ENCODE measurements around the gene P3H2.

P3H2 gene

DNA sequence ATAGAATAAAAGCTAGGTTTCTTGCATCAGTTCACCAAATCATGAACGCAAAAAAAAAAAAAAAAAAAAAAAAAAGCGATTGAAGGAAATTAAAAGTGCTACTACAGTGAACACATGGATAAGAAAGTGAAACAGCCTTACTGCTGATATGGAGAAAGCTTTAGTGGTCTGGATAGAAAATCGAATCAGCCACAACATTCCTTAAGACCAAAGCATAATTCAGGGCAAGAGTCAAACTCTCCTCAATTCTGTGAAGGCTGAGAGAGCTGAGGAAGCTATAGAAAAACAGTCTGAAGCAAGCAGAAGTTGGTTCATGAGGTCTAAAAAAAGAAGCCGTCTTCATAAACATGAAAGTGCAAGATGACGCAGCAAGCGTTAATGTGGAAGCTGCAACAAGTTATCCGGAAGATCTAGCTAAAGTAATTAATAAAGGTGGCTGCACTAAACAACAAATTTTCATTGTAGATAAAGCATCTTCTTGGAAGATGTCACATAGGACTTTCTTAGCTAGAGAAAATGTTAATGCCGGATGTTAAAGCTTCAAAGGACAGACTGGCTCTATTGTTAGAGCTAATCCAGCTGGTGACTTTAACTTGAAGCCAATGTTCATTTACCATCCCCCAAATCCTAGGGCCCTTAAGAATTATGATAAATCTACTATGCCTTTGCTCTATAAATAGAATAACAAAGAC lies 19.2 kb downstream of the P3H2 start:
- H3K36me3 ChIP-seq (ENCODE audit: insufficient read depth, low read length), result no peaks in the 10 kb centered on the region
- H3K9ac ChIP-seq (ENCODE audit: insufficient read length), result no peak overlapping the region
- H3K27ac ChIP-seq, result peak overlapping the region; percentile 33
- no peak for TF ChIP-seq EZH2 (IDR thresholded peaks at IDR 0.05)
- no peak for TF ChIP-seq POLR2AphosphoS5 (IDR thresholded peaks at IDR 0.05; ENCODE audit: borderline replicate concordance, low read depth, low read length)
- TF ChIP-seq FOXP2 (optimal IDR thresholded peaks at IDR 0.05; ENCODE audit: control extremely low read depth, extremely low read length, insufficient read depth), result no peak
- H3K4me3 ChIP-seq, result no peak overlapping the region
- no peak for DNase-seq (ENCODE audit: low read depth, low spot score)
- no peaks in the 10 kb centered on the region for H3K9me3 ChIP-seq (ENCODE audit: low read depth, low read length)

DNA sequence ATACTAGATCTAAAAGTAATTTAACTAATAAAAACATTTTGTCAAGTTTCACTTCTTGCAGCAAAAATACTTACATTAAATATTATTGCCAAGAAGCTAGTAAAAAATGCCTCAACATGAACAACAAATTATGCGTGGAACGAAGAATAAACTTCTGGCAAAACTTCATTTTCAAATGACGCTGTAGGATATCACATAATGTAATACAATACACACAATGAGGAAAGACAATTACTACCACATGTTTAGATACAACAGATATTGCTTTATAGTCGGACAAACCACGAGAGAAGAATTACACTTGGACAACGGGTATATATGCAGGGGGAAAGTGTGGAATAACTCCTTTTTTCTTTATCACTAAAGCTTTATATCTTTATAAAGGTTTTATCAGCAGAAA lies 21.6 kb downstream of the P3H2 start:
- TF ChIP-seq FOXP2 (optimal IDR thresholded peaks at IDR 0.05; ENCODE audit: control extremely low read depth, extremely low read length, insufficient read depth) (no peak), POLR2AphosphoS5 (IDR thresholded peaks at IDR 0.05; ENCODE audit: borderline replicate concordance, low read depth, low read length) (no peak), EZH2 (IDR thresholded peaks at IDR 0.05) (no peak)

DNA sequence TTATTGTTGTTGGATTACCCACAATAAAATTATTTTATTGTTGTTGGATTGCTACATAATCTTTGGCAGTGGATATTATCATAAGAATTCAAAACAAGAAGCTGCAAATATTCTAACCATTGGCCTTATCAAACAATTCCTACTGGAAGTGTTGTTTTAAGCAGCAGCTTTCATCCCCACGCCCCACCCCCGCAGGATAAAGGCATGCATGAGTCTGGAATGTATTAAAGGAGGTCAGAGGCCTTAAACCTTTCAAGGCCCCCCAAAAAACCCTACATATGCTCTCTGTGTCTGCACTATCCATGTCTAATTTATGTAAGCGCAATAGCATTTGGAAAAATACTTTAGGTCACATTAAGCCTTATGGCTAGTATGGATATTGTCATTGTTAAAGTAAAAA lies 23.1 kb downstream of the P3H2 start:
- Histone ChIP-seq H3K4me3 (no peak overlapping the region), H3K9ac (ENCODE audit: insufficient read length) (no peak overlapping the region), H3K36me3 (ENCODE audit: insufficient read depth, low read length) (no peaks in the 10 kb centered on the region), H3K27ac (no peak overlapping the region), H3K9me3 (ENCODE audit: low read depth, low read length) (no peaks in the 10 kb centered on the region)
- no peak for DNase-seq (ENCODE audit: low read depth, low spot score)
- TF ChIP-seq FOXP2 (optimal IDR thresholded peaks at IDR 0.05; ENCODE audit: control extremely low read depth, extremely low read length, insufficient read depth), result no peak
- TF ChIP-seq EZH2 (IDR thresholded peaks at IDR 0.05), result no peak
- no peak for TF ChIP-seq POLR2AphosphoS5 (IDR thresholded peaks at IDR 0.05; ENCODE audit: borderline replicate concordance, low read depth, low read length)

More for the DNA sequence above, 21.6 kb downstream of the P3H2 start:
- H3K36me3 ChIP-seq (ENCODE audit: insufficient read depth, low read length), result no peaks in the 10 kb centered on the region
- H3K9ac ChIP-seq (ENCODE audit: insufficient read length), result peak overlapping the region; percentile 38
- H3K27ac ChIP-seq, result peak overlapping the region; percentile 66
- H3K9me3 ChIP-seq (ENCODE audit: low read depth, low read length), result no peaks in the 10 kb centered on the region
- no peak for DNase-seq (ENCODE audit: low read depth, low spot score)
- peak overlapping the region; percentile 53 for H3K4me3 ChIP-seq

DNA sequence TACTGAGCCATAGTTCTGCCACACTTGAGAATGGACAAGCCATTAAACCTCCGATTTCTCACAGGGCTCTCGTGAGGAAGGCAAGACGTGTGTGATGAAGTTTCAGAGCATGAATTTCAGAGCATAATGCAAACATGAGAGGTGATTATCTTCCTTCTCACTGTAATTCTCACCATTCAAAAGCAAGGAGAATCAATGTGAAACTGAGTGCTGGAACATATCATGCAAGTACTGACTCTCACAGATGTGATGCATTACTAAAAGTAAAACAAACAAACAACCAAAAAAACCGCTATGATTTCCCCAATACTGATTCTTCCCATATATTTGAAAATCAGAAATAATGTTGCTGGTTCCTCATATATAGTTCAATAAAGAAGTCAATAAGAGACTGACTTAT lies 23.7 kb downstream of the P3H2 start:
- Histone ChIP-seq H3K36me3 (ENCODE audit: insufficient read depth, low read length) (no peaks in the 10 kb centered on the region), H3K4me3 (no peak overlapping the region)
- TF ChIP-seq EZH2 (IDR thresholded peaks at IDR 0.05), result no peak
- TF ChIP-seq POLR2AphosphoS5 (IDR thresholded peaks at IDR 0.05; ENCODE audit: borderline replicate concordance, low read depth, low read length), result no peak
- no peak for TF ChIP-seq FOXP2 (optimal IDR thresholded peaks at IDR 0.05; ENCODE audit: control extremely low read depth, extremely low read length, insufficient read depth)

DNA sequence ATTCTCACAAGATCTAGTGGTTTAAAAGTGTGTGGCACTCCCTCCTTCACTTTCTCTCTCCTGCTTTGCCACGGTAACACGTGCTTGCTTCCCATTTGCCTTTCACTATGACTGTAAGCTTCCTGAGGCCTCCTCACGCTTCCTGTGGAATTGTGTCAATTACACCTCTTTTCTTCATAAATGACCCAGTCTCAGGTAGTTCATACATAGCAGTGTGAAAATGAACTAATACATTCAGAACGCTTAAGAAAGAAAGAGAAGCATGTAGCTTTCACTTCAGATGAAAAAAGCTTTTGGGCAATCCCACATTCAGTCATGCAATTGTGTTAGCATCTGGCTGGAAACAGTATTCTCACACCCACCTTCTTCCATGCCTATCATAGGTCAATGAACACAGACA lies 24.4 kb downstream of the P3H2 start:
- TF ChIP-seq EZH2 (IDR thresholded peaks at IDR 0.05) (no peak), FOXP2 (optimal IDR thresholded peaks at IDR 0.05; ENCODE audit: control extremely low read depth, extremely low read length, insufficient read depth) (no peak), POLR2AphosphoS5 (IDR thresholded peaks at IDR 0.05; ENCODE audit: borderline replicate concordance, low read depth, low read length) (no peak)

More for the DNA sequence above, 23.7 kb downstream of the P3H2 start:
- peak overlapping the region; percentile 26; the same call in 1 of the 2 replicates for H3K27ac ChIP-seq
- no peaks in the 10 kb centered on the region for H3K9me3 ChIP-seq (ENCODE audit: low read depth, low read length)
- no peak for DNase-seq (ENCODE audit: low read depth, low spot score)
- H3K9ac ChIP-seq (ENCODE audit: insufficient read length), result no peak overlapping the region

DNA sequence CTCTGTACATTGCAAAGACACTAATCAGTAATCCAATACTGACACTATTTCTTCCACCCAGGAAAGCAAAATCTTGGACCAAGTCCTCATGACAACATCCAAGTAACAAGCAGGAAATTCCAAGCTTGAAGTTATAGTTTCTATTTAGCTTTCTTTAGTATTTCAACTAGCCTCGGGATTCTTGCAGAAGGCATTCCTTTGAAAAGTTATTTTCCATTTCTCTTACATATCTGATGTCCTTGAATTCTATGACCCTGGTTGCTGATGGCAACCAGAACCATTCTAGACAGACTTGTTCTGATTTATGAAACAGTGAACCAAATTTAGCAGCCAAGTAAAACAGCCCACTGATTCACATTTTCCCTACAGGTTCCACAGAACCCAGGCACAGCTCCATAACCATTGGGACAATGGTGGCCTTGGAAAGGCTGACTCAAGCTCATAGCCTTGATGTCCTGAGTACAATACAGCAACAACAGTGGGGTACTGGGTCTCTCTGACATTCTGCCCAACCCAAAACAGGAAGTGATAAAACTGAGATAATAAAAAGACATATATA lies 26.5 kb downstream of the P3H2 start:
- no peaks in the 10 kb centered on the region for H3K36me3 ChIP-seq (ENCODE audit: insufficient read depth, low read length)
- no peak for DNase-seq (ENCODE audit: low read depth, low spot score)
- TF ChIP-seq FOXP2 (optimal IDR thresholded peaks at IDR 0.05; ENCODE audit: control extremely low read depth, extremely low read length, insufficient read depth) (no peak), EZH2 (IDR thresholded peaks at IDR 0.05) (no peak)
- peak overlapping the region; percentile 37; the same call in 1 of the 2 replicates for H3K27ac ChIP-seq
- no peak overlapping the region for H3K9ac ChIP-seq (ENCODE audit: insufficient read length)
- H3K9me3 ChIP-seq (ENCODE audit: low read depth, low read length), result no peaks in the 10 kb centered on the region
- H3K4me3 ChIP-seq, result peak overlapping the region; percentile 5; the same call in 1 of the 2 replicates

More for the DNA sequence above, 24.4 kb downstream of the P3H2 start:
- no peak overlapping the region for H3K27ac ChIP-seq
- no peaks in the 10 kb centered on the region for H3K36me3 ChIP-seq (ENCODE audit: insufficient read depth, low read length)
- H3K9me3 ChIP-seq (ENCODE audit: low read depth, low read length), result no peaks in the 10 kb centered on the region
- DNase-seq (ENCODE audit: low read depth, low spot score), result no peak
- H3K4me3 ChIP-seq, result no peak overlapping the region
- no peak overlapping the region for H3K9ac ChIP-seq (ENCODE audit: insufficient read length)

DNA sequence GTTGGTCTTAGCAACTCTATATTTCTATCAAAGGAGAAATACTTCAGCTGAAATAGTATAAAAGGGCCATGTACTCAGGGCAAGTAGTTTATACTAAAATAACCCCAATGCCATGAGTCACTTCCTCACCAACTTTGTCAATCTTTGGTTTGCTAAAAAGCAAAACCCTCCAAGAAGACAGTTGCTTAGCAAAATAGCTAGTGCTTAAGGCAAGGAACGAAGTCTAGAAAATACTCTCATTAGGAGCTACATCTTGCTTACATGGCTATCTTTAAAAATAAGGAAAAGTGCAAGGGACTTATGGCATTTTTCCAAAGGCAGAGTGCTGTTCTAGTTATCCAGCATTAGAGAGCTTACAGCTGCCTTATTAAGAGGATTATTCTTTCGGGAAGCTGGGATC lies 28.4 kb downstream of the P3H2 start:
- Histone ChIP-seq H3K4me3 (peak overlapping the region; percentile 8; the same call in 1 of the 2 replicates), H3K36me3 (ENCODE audit: insufficient read depth, low read length) (no peaks in the 10 kb centered on the region), H3K9ac (ENCODE audit: insufficient read length) (peak overlapping the region; percentile 0), H3K27ac (peak overlapping the region; percentile 74), H3K9me3 (ENCODE audit: low read depth, low read length) (no peaks in the 10 kb centered on the region)
- TF ChIP-seq POLR2AphosphoS5 (IDR thresholded peaks at IDR 0.05; ENCODE audit: borderline replicate concordance, low read depth, low read length), result no peak
- no peak for TF ChIP-seq FOXP2 (optimal IDR thresholded peaks at IDR 0.05; ENCODE audit: control extremely low read depth, extremely low read length, insufficient read depth)
- TF ChIP-seq EZH2 (IDR thresholded peaks at IDR 0.05), result no peak
- DNase-seq (ENCODE audit: low read depth, low spot score), result peak; percentile 67

DNA sequence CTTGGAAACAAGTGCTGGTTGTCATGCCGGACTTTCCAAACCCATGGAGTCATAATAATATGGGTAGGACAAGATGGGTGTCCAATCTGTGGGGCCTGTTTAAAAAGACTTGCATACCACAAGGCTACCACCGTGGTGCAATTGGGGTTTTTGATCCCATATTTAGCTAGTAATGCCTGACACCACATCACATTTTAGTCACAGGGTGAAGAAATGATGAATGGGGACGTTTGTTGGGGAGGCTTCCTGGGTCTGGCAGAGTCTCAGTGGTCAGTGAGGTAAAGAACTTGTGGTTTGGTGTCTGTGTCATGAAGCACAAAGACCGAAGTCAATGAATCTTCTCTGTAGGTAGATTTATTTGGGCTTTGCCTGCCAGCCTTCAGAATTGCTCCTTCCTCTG lies 31.0 kb downstream of the P3H2 start:
- H3K36me3 ChIP-seq (ENCODE audit: insufficient read depth, low read length), result no peaks in the 10 kb centered on the region
- H3K4me3 ChIP-seq, result no peak overlapping the region
- no peak overlapping the region for H3K27ac ChIP-seq
- H3K9me3 ChIP-seq (ENCODE audit: low read depth, low read length), result no peaks in the 10 kb centered on the region
- TF ChIP-seq FOXP2 (optimal IDR thresholded peaks at IDR 0.05; ENCODE audit: control extremely low read depth, extremely low read length, insufficient read depth) (no peak), POLR2AphosphoS5 (IDR thresholded peaks at IDR 0.05; ENCODE audit: borderline replicate concordance, low read depth, low read length) (no peak), EZH2 (IDR thresholded peaks at IDR 0.05) (no peak)
- no peak for DNase-seq (ENCODE audit: low read depth, low spot score)
- no peak overlapping the region for H3K9ac ChIP-seq (ENCODE audit: insufficient read length)
